T-helper 1 cell (primary cell): ENCODE measurements around the gene DUSP9.
"Not testable (repeated sequence)": the region's sequence is repeated elsewhere in the genome, so short reads cannot be mapped to it uniquely, and the experiment has no call there.

ENCODE experiments used
- DNase-seq, 5 donors: peaks; one replicate each; pipeline ENCODE4 v3.0.0-alpha.2; 2012 to 2020
- total RNA-seq, 4 donors: gene quantifications; one replicate each; lab custom pipeline; 2026; lab: John Stamatoyannopoulos, UW

DUSP9 gene, protein sequence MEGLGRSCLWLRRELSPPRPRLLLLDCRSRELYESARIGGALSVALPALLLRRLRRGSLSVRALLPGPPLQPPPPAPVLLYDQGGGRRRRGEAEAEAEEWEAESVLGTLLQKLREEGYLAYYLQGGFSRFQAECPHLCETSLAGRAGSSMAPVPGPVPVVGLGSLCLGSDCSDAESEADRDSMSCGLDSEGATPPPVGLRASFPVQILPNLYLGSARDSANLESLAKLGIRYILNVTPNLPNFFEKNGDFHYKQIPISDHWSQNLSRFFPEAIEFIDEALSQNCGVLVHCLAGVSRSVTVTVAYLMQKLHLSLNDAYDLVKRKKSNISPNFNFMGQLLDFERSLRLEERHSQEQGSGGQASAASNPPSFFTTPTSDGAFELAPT
- total RNA-seq = 0 to 0.15 (median 0) reads per million in 4 donors

DNA sequence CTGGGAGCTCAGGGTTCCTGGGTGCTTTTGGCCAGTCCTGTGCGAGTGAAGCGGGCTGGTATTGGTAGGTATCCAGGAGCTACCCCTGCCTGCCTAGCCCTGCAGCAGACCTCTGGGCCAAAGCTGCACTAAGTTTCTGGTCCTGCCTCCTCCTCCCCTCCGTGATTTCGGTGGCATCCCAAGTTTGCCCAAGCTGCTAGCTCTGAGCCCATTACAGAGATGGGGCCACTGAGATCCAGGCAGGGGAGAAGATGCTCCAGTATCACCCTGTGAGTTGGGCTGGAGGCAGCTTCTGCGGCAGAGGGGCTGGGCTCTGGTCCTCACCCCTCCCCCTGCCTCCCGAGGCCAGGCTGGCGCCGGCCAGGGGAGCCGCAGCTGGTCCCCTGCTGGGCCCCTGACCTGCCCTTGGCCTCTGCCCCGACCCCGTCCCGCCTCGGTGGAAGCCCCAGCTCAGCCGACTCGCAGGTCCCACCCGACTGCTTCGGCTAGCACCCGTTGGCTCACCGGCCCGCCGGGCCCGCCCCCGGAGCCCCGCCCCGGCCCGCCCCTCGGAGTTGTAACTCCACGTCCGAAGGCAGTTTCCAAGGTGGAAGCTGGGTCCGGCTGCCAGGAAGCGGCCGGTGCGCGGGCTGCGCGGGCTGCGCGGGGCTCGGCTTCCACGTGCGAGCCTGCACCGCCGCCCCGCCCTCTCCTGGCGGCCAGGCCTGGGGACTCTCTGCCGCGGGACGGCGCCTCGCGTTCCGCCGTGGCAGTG lies at the start of gene DUSP9:
Gene DUSP9 (plus strand): TSS at position 584 of the 754 bp plus-strand sequence. CDS start 751 bp downstream, outside the sequence.
- DNase-seq = no peak

DNA sequence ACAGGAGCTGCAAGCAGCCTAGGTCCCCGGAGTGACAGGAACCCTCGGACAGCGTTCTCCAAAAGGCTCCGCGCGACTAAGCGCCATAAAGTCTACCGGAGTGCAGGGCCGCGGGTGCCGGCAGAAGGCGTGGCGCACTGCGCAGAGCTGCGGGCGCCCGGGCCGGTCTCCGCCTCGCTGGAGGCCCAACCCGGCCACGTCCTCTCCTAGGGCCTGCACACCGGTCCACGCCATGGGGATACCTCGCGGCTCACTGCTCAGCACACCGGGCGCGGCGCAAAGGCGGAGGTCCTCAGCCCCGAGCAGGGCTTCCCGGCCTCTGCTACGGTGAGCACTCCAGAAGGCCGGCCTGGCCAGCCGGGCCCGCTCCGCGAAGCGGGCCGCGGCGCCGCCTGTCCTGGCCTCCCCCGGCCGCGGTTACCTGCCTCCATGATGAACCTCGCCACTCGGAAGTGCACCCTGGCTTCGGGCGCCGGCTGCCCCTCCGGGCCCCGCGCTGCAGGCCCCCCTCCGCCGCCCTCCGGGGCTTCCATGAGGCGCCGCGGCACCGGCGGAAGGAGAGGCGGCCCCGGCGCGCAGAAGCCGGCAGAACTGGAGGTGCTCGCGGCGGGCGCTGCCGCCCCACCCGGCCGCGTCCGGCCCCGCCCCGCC lies 48.3 kb upstream of the DUSP9 start, which contains the start of gene CCNQ:
Gene CCNQ (minus strand): TSS at position 599 of the 651 bp plus-strand sequence. CDS start 66 bp downstream, at position 533.
- DNase-seq = peak in 3 of 5 donors; percentile 13 to 32 (median 15)

DNA sequence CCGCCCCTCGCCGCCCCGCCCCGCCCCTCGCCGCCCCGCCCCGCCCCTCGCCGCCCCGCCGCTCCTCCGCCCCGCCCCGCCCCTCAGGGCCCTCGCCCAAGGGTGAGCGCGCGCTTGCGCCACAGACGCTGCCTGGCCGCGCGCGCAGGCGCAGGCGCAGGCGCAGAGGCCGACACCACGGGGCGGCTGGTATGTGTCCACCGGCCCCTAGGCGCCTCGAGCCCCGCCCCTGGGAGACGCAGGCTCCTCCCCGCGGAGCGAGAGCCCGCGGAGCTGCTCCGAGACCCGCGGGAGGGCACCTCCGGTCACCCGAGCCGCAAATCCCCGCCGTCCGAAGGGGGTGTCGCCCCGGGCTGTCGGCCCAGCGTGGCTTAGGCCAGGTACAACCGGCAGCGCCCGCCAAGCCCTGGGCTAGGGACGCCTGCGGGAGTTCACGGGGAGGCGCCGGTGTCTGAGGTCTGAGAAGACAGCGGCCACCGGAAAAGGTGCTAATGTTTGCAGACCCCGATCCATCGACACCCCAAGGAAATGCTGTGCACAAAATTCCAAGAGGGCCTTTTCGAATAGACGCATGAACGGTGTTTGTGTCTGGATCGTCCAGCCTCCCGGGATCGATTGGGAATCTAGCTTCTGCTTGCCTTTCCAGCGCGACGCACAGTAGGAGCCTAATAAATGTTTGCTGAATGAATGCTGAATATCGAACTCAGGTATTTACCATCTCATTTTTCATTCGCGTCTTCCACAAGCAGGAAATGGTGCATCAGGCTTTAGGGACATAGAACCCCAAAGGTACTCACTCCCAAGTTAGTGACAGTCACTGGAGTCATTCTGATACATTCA lies 47.6 kb upstream of the DUSP9 start:
- peak; percentile 78 to 92 (median 80) for DNase-seq

DNA sequence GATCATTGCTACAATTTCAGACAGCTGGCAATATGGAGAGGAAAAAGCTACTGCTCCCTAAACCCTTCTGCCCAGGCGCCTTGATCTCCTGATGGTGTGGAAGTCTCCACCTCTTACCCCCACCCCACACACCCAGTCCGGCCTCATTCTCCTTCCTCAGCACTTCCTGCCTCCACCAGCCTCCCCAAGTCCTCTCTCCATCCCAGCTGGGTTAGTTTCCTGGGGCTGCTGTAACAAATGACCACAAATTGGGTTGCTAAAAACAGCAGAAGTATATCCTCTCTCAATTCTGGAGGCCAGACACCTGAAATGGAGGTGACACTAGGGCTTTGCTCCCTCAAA lies 47.0 kb upstream of the DUSP9 start:
- DNase-seq = no peak

DNA sequence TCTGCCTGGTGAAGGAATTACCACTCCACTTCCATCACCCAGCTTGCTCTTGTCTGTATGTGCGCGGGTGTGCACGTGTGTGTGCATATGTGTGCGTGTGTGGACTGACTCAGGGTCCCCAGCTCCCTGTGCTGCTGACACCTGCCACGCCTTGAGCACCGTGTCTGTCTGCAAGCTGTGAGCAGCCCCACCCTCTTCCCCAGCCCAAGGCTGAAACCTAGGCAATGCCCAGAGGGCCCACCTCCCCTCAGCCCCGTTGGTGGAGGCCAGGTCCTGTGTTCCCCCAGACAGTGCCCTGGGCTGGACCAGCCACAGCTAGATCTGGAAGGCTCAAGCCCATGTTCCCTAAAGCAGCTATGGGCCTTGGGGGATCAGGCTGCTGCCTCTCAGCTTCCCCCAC lies 46.1 kb upstream of the DUSP9 start:
- DNase-seq = no peak

DNA sequence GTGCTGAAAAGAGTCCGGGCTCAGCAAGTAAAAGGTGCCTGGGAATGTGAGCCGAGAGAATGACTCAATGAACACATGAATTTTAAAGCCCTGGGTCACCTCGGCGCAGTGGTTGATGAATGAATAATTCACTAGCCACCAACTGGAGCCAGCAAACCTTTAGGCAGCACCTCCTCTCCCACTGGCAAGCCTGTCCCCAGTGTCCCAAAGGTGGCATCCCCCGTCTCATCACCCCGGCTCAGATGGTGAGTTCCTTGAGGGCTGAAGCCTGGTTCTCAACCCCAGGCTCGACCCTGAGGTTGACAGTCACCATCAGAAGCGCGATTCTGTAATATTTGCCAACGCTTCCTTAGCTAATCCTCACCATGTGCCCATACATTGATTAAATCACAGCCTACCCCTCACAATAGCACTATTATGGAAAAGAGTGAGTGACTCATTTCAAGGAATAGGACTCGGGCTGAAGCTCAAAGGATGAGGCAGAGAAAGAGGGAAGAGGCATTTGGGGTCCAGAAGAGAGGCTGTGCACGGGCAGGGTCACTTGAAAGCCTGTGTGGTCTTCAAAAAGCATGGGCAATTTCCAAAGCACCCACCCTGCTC lies 45.4 kb upstream of the DUSP9 start:
- DNase-seq = no peak

DNA sequence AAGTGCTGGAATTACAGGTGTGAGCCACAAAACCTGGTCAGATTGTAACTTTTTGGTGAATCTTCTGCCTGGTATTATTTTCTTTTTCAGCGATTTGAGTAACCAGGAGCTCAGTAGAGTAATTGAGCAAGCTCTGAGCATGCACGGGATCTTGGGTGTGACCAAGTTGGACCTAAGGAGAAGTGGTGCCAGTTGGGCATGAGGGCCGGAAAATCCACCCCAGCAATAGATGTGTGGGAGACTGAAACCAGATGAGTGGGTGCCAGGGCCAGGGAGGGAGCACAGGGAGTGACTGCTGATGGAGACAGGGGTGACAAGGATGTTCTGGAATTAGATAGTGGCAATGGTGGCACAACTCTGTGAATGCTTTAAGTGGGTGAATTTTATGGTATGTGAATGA lies 44.4 kb upstream of the DUSP9 start:
- no peak for DNase-seq

DNA sequence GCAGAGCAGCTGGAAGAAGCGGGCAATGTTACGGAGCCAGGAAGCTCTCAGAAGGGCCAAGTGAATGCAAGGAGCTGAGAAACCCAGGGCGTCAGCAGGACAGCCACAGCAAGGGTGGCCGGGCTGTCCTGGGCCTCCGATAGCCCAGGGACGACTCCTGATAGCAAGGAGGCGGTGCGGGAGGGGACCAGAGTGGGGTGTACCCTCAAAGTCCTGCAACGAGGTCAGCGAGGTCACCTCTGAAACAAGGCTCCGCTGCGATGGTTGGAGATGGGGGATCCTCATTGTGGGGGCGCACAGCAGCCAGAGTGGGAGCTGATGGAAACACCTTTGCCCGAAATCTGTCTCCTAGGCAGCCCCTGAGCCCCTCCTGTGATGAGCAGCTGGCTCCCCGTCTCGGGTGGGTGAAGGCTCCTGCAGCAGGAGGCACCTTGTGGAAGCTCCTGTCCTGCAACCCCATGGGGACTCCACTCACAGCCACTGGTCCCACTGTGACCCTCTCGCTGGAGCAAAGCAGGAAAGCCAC lies 43.8 kb upstream of the DUSP9 start:
- no peak for DNase-seq

DNA sequence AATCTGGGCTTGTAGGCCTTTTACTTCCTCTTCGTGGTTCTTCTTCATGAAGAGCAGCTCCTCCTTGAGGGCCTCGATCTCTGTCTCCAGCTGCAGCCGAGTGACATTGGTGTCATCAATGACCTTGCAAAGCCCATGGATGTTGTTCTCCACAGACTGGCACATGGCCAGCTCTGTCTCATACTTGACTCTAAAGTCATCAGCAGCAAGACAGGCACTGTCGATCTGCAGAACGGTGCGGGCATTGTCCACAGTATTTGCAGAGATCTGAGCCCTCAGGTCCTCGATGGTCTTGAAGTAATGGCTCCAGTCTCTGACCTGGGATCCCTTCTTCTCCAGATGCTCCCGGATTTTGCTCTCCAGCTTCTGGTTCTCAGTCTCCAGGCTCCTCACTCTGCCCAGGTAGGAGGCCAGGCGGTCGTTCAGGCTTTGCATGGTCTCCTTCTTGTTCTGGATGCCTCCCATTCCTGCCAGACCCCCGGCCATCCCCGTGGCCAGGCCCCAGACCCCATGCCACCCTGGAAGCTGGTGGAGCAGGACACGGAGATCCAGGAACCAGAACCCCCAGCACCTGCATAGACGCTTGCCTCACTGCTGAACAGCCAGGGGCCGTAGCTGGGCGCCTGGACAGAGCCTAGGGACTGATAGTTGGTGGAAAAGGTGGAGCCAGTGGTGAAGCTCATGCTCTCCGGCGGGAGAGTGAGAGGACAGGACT lies 42.2 kb upstream of the DUSP9 start:
- not testable (repeated sequence) for DNase-seq

DNA sequence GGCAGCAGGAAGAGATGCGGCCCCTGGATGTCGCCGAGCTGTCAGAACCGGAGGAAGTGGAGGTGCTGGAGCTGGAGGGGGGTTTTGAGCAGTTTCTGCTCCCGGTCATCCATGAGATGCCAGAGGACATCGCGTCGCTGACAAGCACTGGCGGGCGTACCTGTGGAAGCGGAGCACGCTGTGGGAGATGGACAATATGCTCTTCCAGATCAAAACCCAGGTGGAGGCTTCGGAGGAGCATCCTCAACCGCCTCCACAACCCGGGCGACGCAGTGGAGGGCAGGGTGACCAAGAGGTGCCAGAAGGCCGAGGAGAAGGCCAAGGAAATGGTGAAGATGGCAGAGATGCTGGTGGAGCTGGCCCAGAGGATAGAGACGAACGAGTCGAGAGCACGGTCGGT lies 40.5 kb upstream of the DUSP9 start:
- DNase-seq = no peak

DNA sequence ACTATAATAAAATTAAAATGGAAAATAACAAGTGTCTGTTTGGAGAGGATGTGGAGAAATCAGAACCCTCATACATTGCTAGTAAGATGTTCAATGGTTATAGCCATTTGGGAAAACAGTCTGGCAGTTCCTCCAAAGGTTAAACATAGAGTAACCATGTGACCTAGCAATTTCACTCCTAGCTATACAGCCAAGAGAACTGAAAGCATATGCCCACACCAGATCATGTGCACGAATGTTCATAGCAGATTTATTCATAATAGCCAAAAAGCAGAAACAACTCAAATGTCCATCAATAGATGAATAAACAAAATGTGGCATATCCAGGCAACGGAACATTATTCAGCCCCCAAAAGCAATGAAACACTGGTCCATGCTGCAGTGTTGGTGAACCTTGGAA lies 38.6 kb upstream of the DUSP9 start:
- no peak for DNase-seq

DNA sequence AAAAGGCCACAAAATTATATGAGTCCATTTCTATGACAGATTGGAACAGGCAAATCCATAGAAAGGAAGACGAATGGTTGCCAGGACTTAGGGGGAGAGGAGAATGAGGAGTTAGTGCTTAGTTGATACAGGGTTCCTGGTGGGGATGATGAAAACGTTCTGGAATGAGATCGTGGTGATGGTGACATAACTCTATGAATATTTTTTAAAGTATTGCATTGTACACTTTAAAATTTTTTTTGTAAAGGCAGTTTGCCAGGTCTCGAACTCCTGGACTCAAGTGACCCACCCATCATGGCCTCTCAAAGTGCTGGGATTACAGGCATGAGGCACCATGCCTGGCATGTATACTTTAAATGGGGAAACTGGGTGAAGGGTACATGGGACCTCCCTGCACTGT lies 38.2 kb upstream of the DUSP9 start:
- no peak for DNase-seq

DNA sequence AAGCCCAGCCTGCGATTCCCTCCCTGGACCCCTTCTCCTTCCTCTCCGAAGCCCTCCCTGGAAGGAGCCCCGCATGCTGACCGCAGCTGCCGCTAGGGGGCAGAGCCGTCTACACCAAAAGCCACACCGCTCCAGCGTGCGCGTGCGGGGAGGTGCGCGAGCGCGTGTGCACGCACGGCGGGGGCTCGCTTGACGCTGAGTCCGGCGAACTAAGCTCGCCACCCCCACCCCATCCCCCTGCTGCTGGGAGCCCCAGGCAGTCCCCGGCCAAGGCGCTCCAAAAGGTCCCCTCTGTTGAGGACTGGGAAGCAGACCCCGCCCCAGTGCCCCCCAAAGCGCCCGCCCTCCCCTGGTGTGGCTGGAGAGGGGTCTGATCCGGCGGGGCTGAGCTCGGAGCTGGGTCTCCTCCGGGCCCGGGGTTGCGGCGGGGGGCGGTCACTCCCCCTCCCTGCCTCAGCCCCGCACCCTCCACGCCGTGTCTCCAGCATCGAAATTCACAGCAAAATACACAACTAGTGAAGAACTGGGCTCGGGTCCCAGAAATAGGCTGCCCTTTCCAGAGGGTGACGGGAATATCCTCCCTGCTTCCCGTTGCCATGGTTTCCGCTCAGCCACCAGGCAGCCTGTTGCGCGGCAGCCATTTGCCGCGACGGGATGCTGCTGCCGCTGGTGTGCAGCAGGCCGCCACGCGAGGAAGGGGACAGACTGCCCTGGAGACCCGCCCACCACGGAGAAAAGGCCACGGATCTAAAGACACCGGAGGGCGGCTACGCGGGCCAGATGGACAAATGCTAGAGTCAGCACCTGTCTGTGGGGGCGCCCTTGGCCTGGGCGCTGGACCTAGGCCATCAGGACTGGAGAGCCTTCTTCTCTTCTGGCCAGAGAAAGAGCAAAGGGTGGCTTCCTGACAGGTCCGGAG lies 36.8 kb upstream of the DUSP9 start:
- peak; percentile 58 to 73 (median 64) for DNase-seq

DNA sequence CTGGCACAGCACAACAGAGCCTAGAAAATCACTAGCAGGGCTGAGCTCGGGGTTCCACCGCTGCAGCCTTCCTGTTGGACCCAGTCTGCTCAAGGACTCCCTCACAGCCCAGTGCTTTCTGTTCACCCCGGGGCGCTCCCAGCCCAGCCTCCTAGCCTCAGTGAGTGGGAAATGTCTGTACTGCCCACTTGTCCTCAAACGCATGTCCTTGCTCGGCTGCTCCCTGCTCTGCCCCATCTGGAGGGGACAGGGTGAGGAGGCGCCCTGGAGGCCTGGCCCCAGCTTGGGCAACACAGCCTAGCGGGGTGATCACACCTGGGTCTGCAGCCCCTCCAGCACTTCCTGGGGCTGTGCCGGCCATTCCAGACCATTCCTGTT lies 36.2 kb upstream of the DUSP9 start:
- DNase-seq = no peak

DNA sequence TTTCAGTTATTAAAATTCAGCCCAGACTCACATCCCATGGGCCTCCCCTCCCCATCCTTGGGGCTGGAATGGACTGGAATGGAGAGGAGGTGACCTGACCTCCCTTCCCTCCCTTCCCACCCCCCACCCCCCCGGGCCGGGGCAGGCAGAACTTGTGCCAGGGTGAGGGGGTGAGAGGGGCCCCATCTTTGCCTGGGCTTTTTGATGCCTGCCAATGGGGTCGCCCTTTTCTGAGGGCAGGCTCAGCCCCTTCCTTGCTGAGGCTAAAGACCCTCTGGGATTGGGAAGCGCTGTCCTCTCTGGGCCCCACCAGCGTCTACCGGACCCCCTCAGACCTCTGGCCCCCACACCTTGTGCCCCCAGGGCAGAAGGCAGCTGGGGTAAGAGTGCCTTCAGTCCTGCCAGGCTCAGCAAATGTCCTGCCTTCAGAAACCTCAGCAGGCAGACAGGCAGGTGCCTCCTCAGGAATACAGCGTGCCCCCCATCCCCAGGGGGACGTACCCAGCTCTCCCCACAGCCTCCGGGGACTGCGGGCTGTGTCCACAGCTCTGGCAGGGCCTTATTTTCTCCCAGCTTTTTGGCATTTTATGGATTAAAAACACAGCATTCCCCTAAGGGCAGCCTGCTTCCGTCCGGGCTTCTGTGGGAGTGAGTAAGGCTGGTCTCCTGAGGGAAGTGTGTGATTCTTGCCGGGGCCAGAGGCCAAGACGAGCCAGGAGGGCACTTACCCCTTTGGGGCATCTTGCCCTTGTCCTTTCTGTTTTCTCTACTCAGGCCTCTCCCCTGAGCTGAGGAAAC lies 35.5 kb upstream of the DUSP9 start:
- DNase-seq = no peak

DNA sequence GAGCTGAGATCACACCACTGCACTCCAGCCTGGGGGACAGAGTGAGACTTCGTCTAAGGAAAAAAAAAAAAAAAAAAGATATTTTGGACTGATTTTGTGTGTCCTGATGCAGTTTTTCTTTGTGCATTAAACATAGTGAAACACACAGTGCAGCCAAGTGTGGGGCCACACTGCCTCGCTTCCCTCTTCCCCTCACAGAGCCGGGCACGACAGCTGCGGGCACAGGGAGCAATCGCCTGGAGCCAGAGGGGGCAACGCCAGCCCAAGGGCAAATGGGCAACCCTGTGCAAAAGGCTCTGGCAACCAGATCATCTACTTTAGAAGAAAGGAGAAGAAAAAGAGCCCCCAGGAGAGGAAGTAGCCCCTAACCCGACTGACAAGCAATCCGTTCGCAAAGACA lies 34.6 kb upstream of the DUSP9 start:
- no peak for DNase-seq

DNA sequence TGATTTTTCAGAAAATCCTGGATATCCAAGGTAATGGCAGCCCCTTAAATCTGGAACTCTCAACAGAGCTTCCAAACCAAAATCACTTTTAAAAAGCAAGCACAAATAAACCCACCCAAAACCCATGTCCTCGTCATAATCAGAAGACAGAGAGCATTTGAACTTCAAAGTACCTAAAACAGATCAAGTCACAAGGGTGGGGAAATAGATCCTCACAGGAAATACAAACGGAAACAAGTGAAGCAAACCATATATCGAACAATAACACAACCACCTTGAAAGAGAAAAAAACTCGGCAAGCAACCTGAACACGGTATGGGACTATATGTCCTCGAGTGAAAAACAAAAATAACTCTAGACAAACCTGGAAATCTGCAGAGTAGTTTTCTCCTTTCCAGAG lies 32.2 kb upstream of the DUSP9 start:
- DNase-seq = no peak

DNA sequence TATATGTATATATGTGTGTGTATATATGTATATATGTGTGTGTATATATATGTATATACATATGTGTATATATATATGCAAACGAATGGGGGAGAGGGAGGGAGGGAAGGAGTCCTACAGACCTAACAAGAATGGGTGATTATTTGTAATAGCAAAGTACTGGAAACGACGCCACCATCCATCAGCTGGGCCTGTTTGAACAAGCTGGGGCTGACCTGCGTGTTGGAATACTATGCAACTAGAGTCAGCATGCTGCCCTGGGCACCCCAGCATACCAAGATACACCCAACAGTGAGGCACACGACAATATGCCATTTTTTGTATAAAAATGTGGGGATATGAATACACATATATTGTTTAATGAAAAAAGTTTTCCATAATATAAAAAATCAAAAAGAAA lies 26.4 kb upstream of the DUSP9 start:
- no peak for DNase-seq

DNA sequence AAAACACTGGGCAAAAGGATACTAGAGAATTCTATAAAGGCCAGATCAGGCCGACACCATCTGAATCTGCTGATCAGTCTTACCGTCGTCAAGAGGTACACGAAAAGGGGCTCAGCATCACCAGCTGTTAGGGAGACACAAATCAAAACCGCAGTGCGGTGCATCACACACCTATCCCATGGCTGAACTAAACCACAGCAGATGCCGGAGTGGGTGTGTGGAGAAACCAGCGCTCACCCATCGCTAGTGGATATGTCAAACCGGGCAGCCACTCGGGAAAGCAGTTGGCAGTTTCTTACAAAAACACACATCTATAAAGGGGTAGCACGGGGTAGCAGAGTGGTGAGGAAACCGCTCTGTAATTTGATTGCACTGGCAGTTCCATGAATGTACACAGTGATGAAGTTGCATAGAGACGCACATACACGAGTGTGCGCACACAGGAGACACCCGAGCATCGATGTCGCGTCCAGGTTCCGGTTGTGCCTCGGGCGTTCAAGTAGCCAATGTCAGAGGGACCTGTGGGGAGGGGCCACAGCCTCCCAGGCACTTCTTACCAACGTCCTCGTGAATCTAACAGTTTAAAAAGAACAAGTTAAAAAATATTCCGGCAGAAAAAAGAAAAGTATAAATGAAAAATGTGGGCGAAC lies 24.9 kb upstream of the DUSP9 start:
- no peak for DNase-seq
